ENCODE results near the gene ADH4.

ADH4 gene

DNA sequence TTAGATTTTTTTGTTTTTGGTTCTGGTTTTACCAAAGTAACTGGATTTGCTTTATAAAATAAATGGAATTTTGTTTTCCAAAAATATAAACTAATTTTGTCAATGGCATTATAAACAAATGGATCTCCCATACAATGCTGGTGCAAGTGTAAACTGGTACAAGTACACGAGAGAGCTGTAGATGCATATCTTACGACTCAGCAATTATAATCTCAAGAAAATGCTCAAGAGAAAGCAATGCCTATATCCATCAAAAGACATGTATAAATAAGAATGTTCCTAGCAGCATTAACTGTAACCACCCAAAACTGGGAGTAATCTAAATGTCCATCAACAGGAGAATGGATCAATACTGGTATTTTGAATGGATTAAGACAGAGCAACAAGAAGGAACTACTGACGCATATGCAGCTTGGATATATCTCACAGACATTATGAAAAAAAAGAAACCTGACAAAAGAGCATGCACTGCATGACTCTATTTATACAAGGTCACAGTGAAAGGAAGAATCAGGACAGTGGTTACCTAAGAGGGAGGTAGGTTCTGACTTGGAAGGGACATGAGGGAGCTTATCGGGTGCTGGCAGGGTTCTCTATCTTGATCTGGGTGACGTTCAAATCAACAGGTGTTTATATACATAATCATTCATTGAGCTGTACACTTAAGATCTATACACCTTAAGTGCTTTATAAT is 65.0 kb downstream of the ADH4 start:
- TF ChIP-seq, protein P1, sequence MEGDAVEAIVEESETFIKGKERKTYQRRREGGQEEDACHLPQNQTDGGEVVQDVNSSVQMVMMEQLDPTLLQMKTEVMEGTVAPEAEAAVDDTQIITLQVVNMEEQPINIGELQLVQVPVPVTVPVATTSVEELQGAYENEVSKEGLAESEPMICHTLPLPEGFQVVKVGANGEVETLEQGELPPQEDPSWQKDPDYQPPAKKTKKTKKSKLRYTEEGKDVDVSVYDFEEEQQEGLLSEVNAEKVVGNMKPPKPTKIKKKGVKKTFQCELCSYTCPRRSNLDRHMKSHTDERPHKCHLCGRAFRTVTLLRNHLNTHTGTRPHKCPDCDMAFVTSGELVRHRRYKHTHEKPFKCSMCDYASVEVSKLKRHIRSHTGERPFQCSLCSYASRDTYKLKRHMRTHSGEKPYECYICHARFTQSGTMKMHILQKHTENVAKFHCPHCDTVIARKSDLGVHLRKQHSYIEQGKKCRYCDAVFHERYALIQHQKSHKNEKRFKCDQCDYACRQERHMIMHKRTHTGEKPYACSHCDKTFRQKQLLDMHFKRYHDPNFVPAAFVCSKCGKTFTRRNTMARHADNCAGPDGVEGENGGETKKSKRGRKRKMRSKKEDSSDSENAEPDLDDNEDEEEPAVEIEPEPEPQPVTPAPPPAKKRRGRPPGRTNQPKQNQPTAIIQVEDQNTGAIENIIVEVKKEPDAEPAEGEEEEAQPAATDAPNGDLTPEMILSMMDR (IDR thresholded peaks at IDR 0.05; ENCODE audit: borderline replicate concordance, control extremely low read depth, extremely low read depth, insufficient read depth, missing control alignments): no peak
- in situ Hi-C loops (cut with MboI; ENCODE audit: low sequenced_read_pairs, unreplicated experiment): no loop called here
- no peak for DNase-seq (ENCODE audit: low spot score)

DNA sequence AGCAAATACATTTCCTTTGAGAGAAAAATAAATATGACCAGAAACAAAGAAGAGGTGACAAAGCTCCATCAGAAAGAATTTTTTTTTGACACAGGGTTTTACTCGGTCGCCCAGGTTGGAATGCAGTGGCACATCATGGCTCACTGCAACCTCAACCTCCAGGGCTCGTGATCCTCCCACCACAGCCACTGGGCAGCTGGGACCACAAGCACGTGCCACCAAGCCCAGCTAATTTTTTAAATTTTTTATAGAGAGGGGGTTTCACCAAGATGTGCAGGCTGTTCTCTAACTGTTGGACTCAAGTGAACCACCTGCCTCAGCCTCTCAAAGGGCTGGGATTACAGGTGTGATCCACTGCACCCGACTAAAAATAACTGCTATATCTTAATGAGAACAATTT is 65.8 kb downstream of the ADH4 start:
- no peak for DNase-seq (ENCODE audit: low spot score)
- TF ChIP-seq, protein P1 (IDR thresholded peaks at IDR 0.05; ENCODE audit: borderline replicate concordance, control extremely low read depth, extremely low read depth, insufficient read depth, missing control alignments): no peak
- in situ Hi-C loops (cut with MboI; ENCODE audit: low sequenced_read_pairs, unreplicated experiment): no loop called here

DNA sequence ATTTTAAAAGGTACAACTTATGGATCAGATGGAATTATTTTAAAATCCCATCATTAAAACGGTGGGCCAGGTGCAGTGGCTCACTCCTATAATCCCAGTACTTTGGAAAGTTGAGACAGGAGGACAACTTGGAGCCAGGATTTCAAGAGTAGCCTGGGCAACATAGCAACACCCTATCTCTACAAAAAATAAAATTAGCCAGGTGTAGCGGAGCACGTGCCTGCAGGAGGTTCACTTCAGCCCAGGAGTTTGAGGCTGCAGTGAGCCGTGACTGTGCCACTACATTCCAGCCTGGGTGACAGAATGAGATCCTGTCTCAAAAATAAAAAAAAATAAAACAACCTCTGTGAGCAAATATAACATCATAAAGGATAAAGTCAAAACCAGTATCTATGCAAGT is 66.9 kb downstream of the ADH4 start:
- TF ChIP-seq, protein P1 (IDR thresholded peaks at IDR 0.05; ENCODE audit: borderline replicate concordance, control extremely low read depth, extremely low read depth, insufficient read depth, missing control alignments): no peak
- no peak for DNase-seq (ENCODE audit: low spot score)
- in situ Hi-C loops (cut with MboI; ENCODE audit: low sequenced_read_pairs, unreplicated experiment): no loop called here

DNA sequence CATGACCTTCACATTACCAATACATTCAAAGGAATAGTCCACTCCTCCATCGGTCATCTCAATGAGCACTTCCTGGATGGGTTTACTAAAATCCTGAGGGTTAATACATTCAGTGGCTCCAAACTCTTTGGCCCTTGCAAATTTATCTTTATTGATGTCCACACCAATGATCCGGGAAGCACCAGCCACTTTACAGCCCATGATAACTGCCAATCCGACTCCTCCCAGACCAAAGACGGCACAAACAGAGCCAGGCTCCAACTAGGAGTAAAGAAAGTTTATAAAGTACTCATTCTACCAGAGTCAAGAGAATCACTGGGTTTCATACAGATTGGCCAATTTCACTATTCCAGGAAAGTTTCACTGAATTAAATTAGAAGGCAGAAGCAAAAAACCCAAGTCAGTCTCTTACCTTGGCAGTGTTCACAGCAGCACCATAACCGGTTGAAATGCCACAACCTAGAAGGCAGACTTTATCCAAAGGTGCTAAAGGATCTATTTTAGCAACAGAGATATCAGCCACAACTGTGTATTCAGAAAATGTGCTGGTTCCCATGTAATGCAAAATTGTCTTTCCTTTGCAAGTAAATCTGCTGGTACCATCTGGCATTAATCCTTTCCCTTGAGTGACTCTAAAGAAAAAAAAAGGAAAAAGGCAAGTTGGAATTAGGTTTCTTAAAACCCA is 67.7 kb downstream of the ADH4 start:
- TF ChIP-seq, protein P1 (IDR thresholded peaks at IDR 0.05; ENCODE audit: borderline replicate concordance, control extremely low read depth, extremely low read depth, insufficient read depth, missing control alignments): no peak
- in situ Hi-C loops (cut with MboI; ENCODE audit: low sequenced_read_pairs, unreplicated experiment): no loop called here
- no peak for DNase-seq (ENCODE audit: low spot score)

DNA sequence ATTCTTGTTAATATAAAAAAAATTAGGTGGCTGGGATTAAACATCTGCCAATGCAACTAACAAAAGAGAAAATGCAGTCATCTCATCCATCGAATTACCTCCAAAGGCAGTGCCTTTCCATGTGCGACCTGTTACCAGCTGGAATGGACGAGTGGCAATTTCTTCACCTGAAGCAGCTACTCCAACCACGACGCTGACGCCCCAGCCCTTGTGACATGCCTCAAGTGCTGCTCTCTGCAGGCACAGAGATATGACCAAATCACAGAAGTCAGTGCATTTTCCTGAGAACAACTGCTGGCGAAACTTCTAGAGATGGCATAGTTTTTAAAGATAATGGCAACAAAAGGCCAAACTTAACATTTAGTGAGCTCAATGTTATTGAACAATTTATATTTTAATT is 69.3 kb downstream of the ADH4 start:
- TF ChIP-seq, protein P1 (IDR thresholded peaks at IDR 0.05; ENCODE audit: borderline replicate concordance, control extremely low read depth, extremely low read depth, insufficient read depth, missing control alignments): no peak
- in situ Hi-C loops (cut with MboI; ENCODE audit: low sequenced_read_pairs, unreplicated experiment): no loop called here
- DNase-seq (ENCODE audit: low spot score): no peak

All from GM13976 (cell line).